ENCODE data around the gene GHR. TPM values are rescaled to one million over a fixed set of nuclear protein-coding genes. Genes with fewer than 3 reads are reported as not detected.
A peak's percentile ranks its signal among the peaks of the same experiment; 100 is the strongest.
"Not testable (repeated sequence)": the region's sequence is repeated elsewhere in the genome, so short reads cannot be mapped to it uniquely, and the experiment has no call there.

GHR gene
- total and polyA plus RNA-seq, 2 donors (not counting 3 experiments of a cell fraction or from before 2014, with no cell fraction given), result 0.27 to 0.28 TPM

GRCh38 chr5:42656651-42657015 is 233.4 kb downstream of the GHR start:
- no TSS peak for BruUV-seq (replicated peaks)
- intact Hi-C loops (cut with micrococcal nuclease) (loop anchor here (5.0 kb wide), 1 partner anchor 231 kb away; no protein-coding TSS in a partner anchor), dilution Hi-C loops (cut with MboI; ENCODE audit: extremely low pct_ligation_motif_present, low sequenced_read_pairs) (no loop called here)
- H3K9ac ChIP-seq (replicated peaks; ENCODE audit: extremely low read depth, insufficient read depth, low read length), result no peak overlapping the region
- CTCF ChIA-PET, result interaction anchor here (0.9 to 1.8 kb wide), 4 partner anchors 9 to 800 kb away, joined by 3 to 5 read pairs (median 3); no protein-coding TSS in a partner anchor
- DNase-seq (ENCODE audit: low read depth, low spot score), result peak; percentile 6
- no peak overlapping the region for H3K4me2 ChIP-seq (ENCODE audit: insufficient read depth, low read length)
- no peaks in the 10 kb centered on the region for H4K20me1 ChIP-seq (replicated peaks; ENCODE audit: control insufficient read depth, extremely low read depth, insufficient read depth, low read length)
- no peaks in the 10 kb centered on the region for H3K27me3 ChIP-seq (ENCODE audit: control insufficient read depth in 2 of 2, insufficient read depth in 2 of 2, low read length in 2 of 2)
- no peaks in the 10 kb centered on the region for H3K4me1 ChIP-seq (ENCODE audit: control insufficient read depth, extremely low read depth, insufficient read depth, low read length)
- no peaks in the 10 kb centered on the region for H3K9me3 ChIP-seq (replicated peaks; ENCODE audit: control insufficient read depth, insufficient read depth, low read length)
- H2AFZ ChIP-seq (ENCODE audit: low read depth, low read length), result no peak overlapping the region
- H3K9me1 ChIP-seq (replicated peaks; ENCODE audit: control insufficient read depth, extremely low read depth, insufficient read depth, low read length), result no peaks in the 10 kb centered on the region
- H3K79me2 ChIP-seq (ENCODE audit: control insufficient read depth, insufficient read depth, low read length), result no peaks in the 10 kb centered on the region
- H3K27ac ChIP-seq (ENCODE audit: insufficient read depth, low read depth, low read length), result no peak overlapping the region
- H3K4me3 ChIP-seq (replicated peaks in 1 of 3; ENCODE audit: insufficient read depth in 1 of 3, low read depth in 1 of 3, low read length in 3 of 3), result no peak overlapping the region
- no peaks in the 10 kb centered on the region for H3K36me3 ChIP-seq (ENCODE audit: control insufficient read depth in 2 of 2, extremely low read depth in 1 of 2, insufficient read depth in 2 of 2, low read length in 2 of 2)
- POLR2A ChIA-PET, result no interaction called here
- no peak for FAIRE-seq
- TF ChIP-seq POLR2AphosphoS5 (IDR thresholded peaks at IDR 0.05; ENCODE audit: insufficient read depth, low read depth, low read length), result no peak
- no peak for TF ChIP-seq MAX (IDR thresholded peaks at IDR 0.05; ENCODE audit: insufficient read depth, insufficient read length)
- no peak for TF ChIP-seq GATA2 (IDR thresholded peaks at IDR 0.05; ENCODE audit: insufficient read depth, insufficient read length, low read depth, low read length)
- TF ChIP-seq EZH2 (IDR thresholded peaks at IDR 0.05; ENCODE audit: borderline replicate concordance, low read depth, low read length, severe bottlenecking), result no peak
- TF ChIP-seq JUN (IDR thresholded peaks at IDR 0.05; ENCODE audit: borderline replicate concordance, insufficient read depth, insufficient read length, low read depth), result no peak
- TF ChIP-seq, protein P1, sequence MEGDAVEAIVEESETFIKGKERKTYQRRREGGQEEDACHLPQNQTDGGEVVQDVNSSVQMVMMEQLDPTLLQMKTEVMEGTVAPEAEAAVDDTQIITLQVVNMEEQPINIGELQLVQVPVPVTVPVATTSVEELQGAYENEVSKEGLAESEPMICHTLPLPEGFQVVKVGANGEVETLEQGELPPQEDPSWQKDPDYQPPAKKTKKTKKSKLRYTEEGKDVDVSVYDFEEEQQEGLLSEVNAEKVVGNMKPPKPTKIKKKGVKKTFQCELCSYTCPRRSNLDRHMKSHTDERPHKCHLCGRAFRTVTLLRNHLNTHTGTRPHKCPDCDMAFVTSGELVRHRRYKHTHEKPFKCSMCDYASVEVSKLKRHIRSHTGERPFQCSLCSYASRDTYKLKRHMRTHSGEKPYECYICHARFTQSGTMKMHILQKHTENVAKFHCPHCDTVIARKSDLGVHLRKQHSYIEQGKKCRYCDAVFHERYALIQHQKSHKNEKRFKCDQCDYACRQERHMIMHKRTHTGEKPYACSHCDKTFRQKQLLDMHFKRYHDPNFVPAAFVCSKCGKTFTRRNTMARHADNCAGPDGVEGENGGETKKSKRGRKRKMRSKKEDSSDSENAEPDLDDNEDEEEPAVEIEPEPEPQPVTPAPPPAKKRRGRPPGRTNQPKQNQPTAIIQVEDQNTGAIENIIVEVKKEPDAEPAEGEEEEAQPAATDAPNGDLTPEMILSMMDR (IDR thresholded peaks at IDR 0.05; ENCODE audit: extremely low read depth in 1 of 2, insufficient read depth in 1 of 2, low read depth in 1 of 2, low read length in 2 of 2), result no peak
- TF ChIP-seq MYC (IDR thresholded peaks at IDR 0.05; ENCODE audit: low read depth, low read length), result no peak
- TF ChIP-seq POLR2A (IDR thresholded peaks at IDR 0.05; ENCODE audit: low read depth, low read length), result no peak
- no peak for TF ChIP-seq FOS (IDR thresholded peaks at IDR 0.05; ENCODE audit: borderline replicate concordance, insufficient read depth, low read length)

DNA sequence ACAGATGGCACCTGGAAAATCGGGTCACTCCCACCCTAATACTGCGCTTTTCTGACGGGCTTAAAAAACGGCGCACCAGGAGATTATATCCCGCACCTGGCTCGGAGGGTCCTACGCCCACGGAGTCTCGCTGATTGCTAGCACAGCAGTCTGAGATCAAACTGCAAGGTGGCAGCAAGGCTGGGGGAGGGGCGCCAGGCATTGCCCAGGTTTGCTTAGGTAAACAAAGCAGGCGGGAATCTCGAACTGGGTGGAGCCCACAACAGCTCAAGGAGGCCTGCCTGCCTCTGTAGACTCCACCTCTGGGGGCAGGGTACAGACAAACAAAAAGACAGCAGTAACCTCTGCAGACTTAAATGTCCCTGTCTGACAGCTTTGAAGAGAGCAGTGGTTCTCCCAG is 236.6 kb downstream of the GHR start:
- dilution Hi-C loops (cut with MboI; ENCODE audit: extremely low pct_ligation_motif_present, low sequenced_read_pairs); H3K9me1 ChIP-seq (replicated peaks; ENCODE audit: control insufficient read depth, extremely low read depth, insufficient read depth, low read length); H3K4me3 ChIP-seq (replicated peaks in 1 of 3; ENCODE audit: insufficient read depth in 1 of 3, low read depth in 1 of 3, low read length in 3 of 3); H3K4me1 ChIP-seq (ENCODE audit: control insufficient read depth, extremely low read depth, insufficient read depth, low read length); H4K20me1 ChIP-seq (replicated peaks; ENCODE audit: control insufficient read depth, extremely low read depth, insufficient read depth, low read length); H3K4me2 ChIP-seq (ENCODE audit: insufficient read depth, low read length); POLR2A ChIA-PET; H3K9me3 ChIP-seq (replicated peaks; ENCODE audit: control insufficient read depth, insufficient read depth, low read length); H2AFZ ChIP-seq (ENCODE audit: low read depth, low read length); H3K27ac ChIP-seq (ENCODE audit: insufficient read depth, low read depth, low read length); H3K9ac ChIP-seq (replicated peaks; ENCODE audit: extremely low read depth, insufficient read depth, low read length); CTCF ChIA-PET; H3K27me3 ChIP-seq (ENCODE audit: control insufficient read depth in 2 of 2, insufficient read depth in 2 of 2, low read length in 2 of 2); BruUV-seq (replicated peaks); H3K79me2 ChIP-seq (ENCODE audit: control insufficient read depth, insufficient read depth, low read length); FAIRE-seq; DNase-seq (ENCODE audit: low read depth, low spot score); H3K36me3 ChIP-seq (ENCODE audit: control insufficient read depth in 2 of 2, extremely low read depth in 1 of 2, insufficient read depth in 2 of 2, low read length in 2 of 2): not testable (repeated sequence)
- intact Hi-C loops (cut with micrococcal nuclease), result loop anchor here (5.0 kb wide), 1 partner anchor 227 kb away; no protein-coding TSS in a partner anchor
